HepG2 (cell line): Measurements from ENCODE around the gene HEMK1. TPM values are rescaled to one million over a fixed set of nuclear protein-coding genes. Genes with fewer than 3 reads are reported as not detected.

ENCODE experiments used
- ATAC-seq: fragments of 200-7000 bp; cut with Tn5 transposase; 3 replicates; pipeline ENCODE4 v1.9.1; 2020; ENCODE audit warnings: mild to moderate bottlenecking, moderate library complexity
- BruUV-seq: library from RNA; stranded (reverse); fragments of 400-500 nt; replicated peaks from 2 replicates; lab custom pipeline; 2021; lab: Mats Ljungman, UMichigan
- CTCF ChIA-PET: fragments of 300-600 bp; formaldehyde crosslinking; extraction: SDS; loops from one replicate; lab custom pipeline; 2021; ENCODE audit warnings: low total read pairs, inconsistent platforms, low intra/inter-chr PET ratio; lab: Yijun Ruan, JAX
- POLR2A ChIA-PET: fragments of 350-600 bp; sonication (Branson Sonifier 250); formaldehyde crosslinking; loops from one replicate; lab custom pipeline; 2020; ENCODE audit warnings: antibody characterized with exemption, inconsistent platforms; lab: Yijun Ruan, JAX
- DNase-seq: peaks from one replicate; pipeline ENCODE4 v3.0.0-alpha.2; 2015; ENCODE audit warnings: low spot score
- FAIRE-seq: peaks from 3 replicates; lab custom pipeline; 2011; peaks lifted over from hg19 to GRCh38; lab: Jason Lieb, UNC
- H2AFZ ChIP-seq: one replicate; pipeline ENCODE4 v1.6.1; 2011; ENCODE audit warnings: low read length, inconsistent platforms
- H3K27ac ChIP-seq: fragments of 300-600 bp; 3 replicates; pipeline ENCODE4 v1.8.0; 2011; ENCODE audit warnings: mixed run types, mild to moderate bottlenecking, mixed read lengths, low read length, inconsistent platforms; ENCODE audit not compliant: insufficient read depth; ENCODE audit errors: extremely low read length
- H3K27me3 ChIP-seq, 2 experiments: fragments of 200-600 bp in 1 of 2; 2 replicates in 1 of 2; 3 replicates in 1 of 2; pipeline versions ENCODE4 v1.6.0 to v1.8.0; 2011; ENCODE audit warnings: low read length in 2 of 2, mild to moderate bottlenecking in 2 of 2, moderate library complexity in 2 of 2, inconsistent platforms in 1 of 2; ENCODE audit not compliant: insufficient read depth in 2 of 2, control insufficient read depth in 1 of 2
- H3K36me3 ChIP-seq, 2 experiments: fragments of 200-600 bp in 1 of 2; replicated peaks in 1 of 2; 2 replicates in 1 of 2; 3 replicates in 1 of 2; pipeline versions ENCODE4 v1.5.1 to v1.8.0; 2011; ENCODE audit warnings: low read length in 2 of 2, inconsistent platforms in 1 of 2; ENCODE audit not compliant: insufficient read depth in 2 of 2, control insufficient read depth in 1 of 2
- H3K4me1 ChIP-seq: 2 replicates; pipeline ENCODE4 v1.5.1; 2012; ENCODE audit warnings: low read length, inconsistent platforms; ENCODE audit not compliant: insufficient read depth
- H3K4me2 ChIP-seq: 2 replicates; pipeline ENCODE4 v1.6.0; 2011; ENCODE audit warnings: low read depth, low read length, inconsistent platforms
- H3K4me3 ChIP-seq, 3 experiments: fragments of 200-600 bp in 1 of 3; sonication (generic), shearing (Covaris generic) in 1 of 3; replicated peaks in 1 of 3; 2 replicates each; pipeline ENCODE4 v1.5.1; 2011 to 2016; ENCODE audit warnings: low read length in 3 of 3, inconsistent platforms in 2 of 3, low read depth in 2 of 3, mild to moderate bottlenecking in 2 of 3, control low read depth in 1 of 3, mixed read lengths in 1 of 3; ENCODE audit not compliant: insufficient read depth in 1 of 3
- H3K79me2 ChIP-seq: one replicate; pipeline ENCODE4 v1.6.1; 2011; ENCODE audit warnings: low read length, inconsistent platforms; ENCODE audit not compliant: insufficient read depth
- H3K9ac ChIP-seq: 2 replicates; pipeline ENCODE4 v1.6.0; 2011; ENCODE audit warnings: mild to moderate bottlenecking, low read depth, low read length, inconsistent platforms; ENCODE audit not compliant: insufficient read depth
- H3K9me3 ChIP-seq: 2 replicates; pipeline ENCODE4 v1.5.1; 2012; ENCODE audit warnings: mild to moderate bottlenecking, low read length
- H4K20me1 ChIP-seq: 2 replicates; pipeline ENCODE4 v1.6.0; 2011; ENCODE audit warnings: inconsistent platforms, mild to moderate bottlenecking, low read length, moderate library complexity; ENCODE audit not compliant: insufficient read depth
- CCDC6 ChIP-seq: sonication (generic); formaldehyde crosslinking; IDR thresholded peaks from 2 replicates; pipeline ENCODE4 v1.8.1; 2022; ENCODE audit warnings: mild to moderate bottlenecking, missing genetic modification reagents, moderate library complexity
- CTCF ChIP-seq: sonication (generic); formaldehyde crosslinking; IDR thresholded peaks from 2 replicates; pipeline ENCODE4 v1.5.0; 2020; ENCODE audit warnings: mild to moderate bottlenecking, missing genetic modification reagents, moderate library complexity
- ELK4 ChIP-seq: sonication (generic); formaldehyde crosslinking; IDR thresholded peaks from 2 replicates; pipeline ENCODE4 v1.9.0; 2021; ENCODE audit warnings: missing genetic modification reagents, borderline replicate concordance
- FOXJ3 ChIP-seq: sonication (generic); formaldehyde crosslinking; IDR thresholded peaks from 2 replicates; pipeline ENCODE4 v1.4.0; 2020; ENCODE audit warnings: missing genetic modification reagents, mild to moderate bottlenecking, borderline replicate concordance
- JUNB ChIP-seq: sonication (generic); formaldehyde crosslinking; IDR thresholded peaks from 2 replicates; pipeline ENCODE4 v1.8.0; 2022; ENCODE audit warnings: missing genetic modification reagents, mild to moderate bottlenecking, borderline replicate concordance
- KDM3A ChIP-seq: IDR thresholded peaks from 2 replicates; pipeline ENCODE4 v1.6.1; 2018; ENCODE audit warnings: low read depth, missing compliant biosample characterization
- RERE ChIP-seq: IDR thresholded peaks from 2 replicates; pipeline ENCODE4 v1.6.1; 2016; ENCODE audit warnings: low read depth, missing genetic modification reagents, missing compliant biosample characterization
- SALL2 ChIP-seq: sonication (generic); formaldehyde crosslinking; IDR thresholded peaks from 2 replicates; pipeline ENCODE4 v1.8.1; 2023; ENCODE audit warnings: mild to moderate bottlenecking, missing genetic modification reagents, inconsistent platforms
- TBX2 ChIP-seq: sonication (generic); formaldehyde crosslinking; IDR thresholded peaks from 2 replicates; pipeline ENCODE4 v1.5.0; 2020; ENCODE audit warnings: missing genetic modification reagents, mild to moderate bottlenecking, borderline replicate concordance
- THAP8 ChIP-seq: sonication (generic); formaldehyde crosslinking; IDR thresholded peaks from 2 replicates; pipeline ENCODE4 v1.5.1; 2020; ENCODE audit warnings: missing genetic modification reagents, mild to moderate bottlenecking, borderline replicate concordance
- ZNF383 ChIP-seq: sonication (generic); formaldehyde crosslinking; IDR thresholded peaks from 2 replicates; pipeline ENCODE4 v1.4.0; 2020; ENCODE audit warnings: missing genetic modification reagents, mild to moderate bottlenecking, borderline replicate concordance
- ZNF749 ChIP-seq: sonication (generic); formaldehyde crosslinking; IDR thresholded peaks from 2 replicates; pipeline ENCODE4 v1.8.0; 2022; ENCODE audit warnings: mild to moderate bottlenecking, missing genetic modification reagents, moderate library complexity, borderline replicate concordance
- ZNF788 ChIP-seq: sonication (generic); formaldehyde crosslinking; IDR thresholded peaks from 2 replicates; pipeline ENCODE4 v1.5.0; 2020; ENCODE audit warnings: mild to moderate bottlenecking, missing genetic modification reagents, borderline replicate concordance
- WGBS: methylation state at CpG from one replicate; pipeline ENCODE4 v1.1.6; 2017; ENCODE audit warnings: low lambda C conversion rate; 5-methylcytosine and 5-hydroxymethylcytosine counted together
- in situ Hi-C: cut with HindIII; loops from 2 replicates; pipeline ENCODE4 v1.10.0; 2017; ENCODE audit warnings: low pct_unique_long_range_greater_than_20kb; ENCODE audit not compliant: extremely low pct_ligation_motif_present
- intact Hi-C: fragments of 100-400 bp; cut with micrococcal nuclease; formaldehyde crosslinking; loops from one replicate; pipeline ENCODE4 v1.10.0; 2022; ENCODE audit not compliant: unreplicated experiment
- polyA plus RNA-seq, 8 experiments: library from polyadenylated mRNA; depleted of rRNA in 3 of 8; stranded (reverse) in 7 of 8; unstranded in 1 of 8; fragments of >200 nt; fragmentation: Illumina TruSeq in 4 of 8; extraction: Trizol in 4 of 8; gene quantifications; 2 replicates each; pipeline versions ENCODE4 v1.2.1 to v1.2.3, GENCODE V29; 2011 to 2016; ENCODE audit warnings: low read depth in 4 of 8, missing spikeins in 1 of 8, mixed read lengths in 1 of 8; ENCODE audit not compliant: insufficient read depth in 1 of 8
- total RNA-seq, 5 experiments: library from RNA; depleted of rRNA; stranded (reverse); fragments of >200 nt; fragmentation: Illumina TruSeq; extraction: Trizol; gene quantifications; 2 replicates each; pipeline ENCODE4 v1.2.3, GENCODE V29; 2016; ENCODE audit warnings: low read depth in 1 of 5

The HEMK1 gene
- total and polyA plus RNA-seq, 2 of the 13 experiments (the other 11 are each of a cell fraction or from before 2014, with no cell fraction given), result 9.8 to 12.6 TPM

- ChIA-PET POLR2A (no interaction called here), CTCF (interaction anchor here (1.3 to 3.1 kb wide), 3 partner anchors 23 to 195 kb away, joined by 7 to 32 read pairs (median 8); no protein-coding TSS in a partner anchor)
- TF ChIP-seq ZNF383 (CRISPR knock-in tag), result no peak
- TF ChIP-seq KDM3A (CRISPR knock-in tag), result no peak
- no peak for TF ChIP-seq ZNF749 (CRISPR knock-in tag)
- TF ChIP-seq JUNB (CRISPR knock-in tag), result no peak
- peak; percentile 90 for TF ChIP-seq CTCF (CRISPR knock-in tag)
- no peak for TF ChIP-seq CCDC6 (CRISPR knock-in tag)
- TF ChIP-seq TBX2 (CRISPR knock-in tag), result 0 out of 2 replicates have a peak, but pooled peaks have one; percentile 29
- TF ChIP-seq THAP8 (CRISPR knock-in tag), result no peak
- no peak for TF ChIP-seq ELK4 (CRISPR knock-in tag)
- TF ChIP-seq FOXJ3 (CRISPR knock-in tag), result no peak
- no peak for TF ChIP-seq RERE
- TF ChIP-seq ZNF788 (CRISPR knock-in tag), result 0 out of 2 replicates have a peak, but pooled peaks have one; percentile 32
- TF ChIP-seq SALL2 (CRISPR knock-in tag), result no peak
Measured at GRCh38 chr3:50542177-50543034, 26.9 kb upstream of the HEMK1 start.

More at GRCh38 chr3:50542177-50543034, 26.9 kb upstream of the HEMK1 start:
- Histone ChIP-seq H3K9me3 (no peaks in the 10 kb centered on the region), H3K4me3 (no peak overlapping the region), H3K4me2 (no peak overlapping the region), H2AFZ (no peak overlapping the region), H3K27me3 (peaks cover 0 to 27% of the 10 kb centered on the region in 2 experiments; a peak in 3 of 5 replicates), H3K9ac (no peak overlapping the region), H3K4me1 (no peaks in the 10 kb centered on the region), H3K79me2 (no peaks in the 10 kb centered on the region), H4K20me1 (no peaks in the 10 kb centered on the region), H3K27ac (no peak overlapping the region), H3K36me3 (no peaks in the 10 kb centered on the region)
- intact Hi-C loops (loop anchor here (1.0 to 10.0 kb wide), 3 partner anchors 23 to 198 kb away; partner anchors contain the start of genes RASSF1 and ZMYND10), in situ Hi-C loops (loop anchor here (10.0 kb wide), 1 partner anchor 198 kb away; the partner anchor contains the start of genes RASSF1 and ZMYND10)
- FAIRE-seq (peak; percentile 93), DNase-seq (peak; percentile 40), ATAC-seq (peak; percentile 77)
- no TSS peak for BruUV-seq
- WGBS, result 14% methylated on average over 1 of the region's 2 CpGs
